Thoracic aorta (tissue), 2 donors: ENCODE data around the gene MLXIPL. TPM values are rescaled to one million over a fixed set of nuclear protein-coding genes. Genes with fewer than 3 reads are reported as not detected.

Experiments used
- ATAC-seq: fragments of 150-250 bp; one replicate; pipeline ENCODE4 v1.8.0; 2017; ENCODE audit warnings: low read depth; ENCODE audit not compliant: insufficient number of reproducible peaks, low FRiP score
- DNase-seq: peaks from one replicate; pipeline ENCODE4 v3.0.0-alpha.2; 2020; ENCODE audit warnings: low spot score
- H3K27ac ChIP-seq, 2 donors: fragments of 200-600 bp; sonication (generic); 1 replicate in 1 of 2; 2 replicates in 1 of 2; pipeline ENCODE4 v1.5.1; 2016; ENCODE audit warnings: mild to moderate bottlenecking in 2 of 2, moderate library complexity in 2 of 2
- H3K27me3 ChIP-seq: fragments of 200-600 bp; sonication (generic); replicated peaks from 2 replicates; pipeline ENCODE4 v1.6.0; 2016; ENCODE audit warnings: mild to moderate bottlenecking; ENCODE audit not compliant: insufficient read depth
- H3K36me3 ChIP-seq: fragments of 200-600 bp; sonication (generic); one replicate; pipeline ENCODE4 v1.5.1; 2016
- H3K4me1 ChIP-seq, 2 donors: fragments of 200-600 bp; sonication (generic); 1 replicate in 1 of 2; 2 replicates in 1 of 2; pipeline versions ENCODE4 v1.5.1 to v1.6.0; 2016; ENCODE audit warnings: low read depth in 2 of 2, mild to moderate bottlenecking in 1 of 2; ENCODE audit not compliant: control insufficient read depth in 1 of 2
- H3K4me3 ChIP-seq: fragments of 200-600 bp; sonication (generic); 2 replicates; pipeline ENCODE4 v1.5.1; 2016; ENCODE audit warnings: mild to moderate bottlenecking
- H3K9me3 ChIP-seq: fragments of 200-600 bp; sonication (generic); 2 replicates; pipeline ENCODE4 v1.5.1; 2016
- CTCF ChIP-seq: fragments of 200-600 bp; sonication (generic); IDR thresholded peaks from one replicate; pipeline ENCODE4 v1.5.1; 2019; ENCODE audit warnings: antibody characterized with exemption
- total RNA-seq, 2 donors: library from RNA; depleted of rRNA; stranded (reverse); fragments of >200 nt; gene quantifications; one replicate each; pipeline versions ENCODE4 v1.1.0 to v1.2.3, GENCODE V29; 2016

MLXIPL gene
- total RNA-seq, 2 donors from 2014 or later = 6.4 to 36.4 TPM

- Histone ChIP-seq H3K27me3 (peaks cover 2% of the 10 kb centered on the region), H3K9me3 (no peaks in the 10 kb centered on the region), H3K27ac (no peak overlapping the region), H3K36me3 (no peaks in the 10 kb centered on the region), H3K4me1 (peaks cover 0 to 9% of the 10 kb centered on the region in 2 donors), H3K4me3 (no peak overlapping the region)
- no peak for TF ChIP-seq CTCF
- DNase-seq = no peak
- ATAC-seq = no peak
These were observed 7.2 kb upstream of the MLXIPL start for GRCh38 chr7:73631558-73631957.

GRCh38 chr7:73628504-73628903 is 4.2 kb upstream of the MLXIPL start:
- Histone ChIP-seq H3K9me3 (no peaks in the 10 kb centered on the region), H3K27ac (no peak overlapping the region), H3K27me3 (peaks cover 10% of the 10 kb centered on the region), H3K4me3 (no peak overlapping the region), H3K36me3 (no peaks in the 10 kb centered on the region), H3K4me1 (peaks cover 7 to 8% of the 10 kb centered on the region in 2 donors)
- TF ChIP-seq CTCF = no peak
- ATAC-seq (no peak), DNase-seq (no peak)

GRCh38 chr7:73626814-73627213 is 2.5 kb upstream of the MLXIPL start:
- ATAC-seq (no peak), DNase-seq (no peak)
- Histone ChIP-seq H3K4me1 (peaks cover 13 to 18% of the 10 kb centered on the region in 2 donors), H3K36me3 (no peaks in the 10 kb centered on the region), H3K4me3 (no peak overlapping the region), H3K9me3 (no peaks in the 10 kb centered on the region), H3K27ac (no peak overlapping the region), H3K27me3 (peaks cover 15% of the 10 kb centered on the region)
- no peak for TF ChIP-seq CTCF

GRCh38 chr7:73625276-73625675 is 954 bp upstream of the MLXIPL start:
- Histone ChIP-seq H3K4me3 (no peak overlapping the region), H3K27me3 (peaks cover 15% of the 10 kb centered on the region), H3K36me3 (no peaks in the 10 kb centered on the region), H3K4me1 (peaks cover 13 to 18% of the 10 kb centered on the region in 2 donors), H3K9me3 (no peaks in the 10 kb centered on the region), H3K27ac (no peak overlapping the region)
- no peak for ATAC-seq
- DNase-seq = no peak
- TF ChIP-seq CTCF = no peak

- Histone ChIP-seq H3K36me3 (no peaks in the 10 kb centered on the region), H3K9me3 (no peaks in the 10 kb centered on the region), H3K4me3 (peak overlapping the region; percentile 70), H3K4me1 (peaks cover 13 to 18% of the 10 kb centered on the region in 2 donors), H3K27ac (no peak overlapping the region), H3K27me3 (peaks cover 15% of the 10 kb centered on the region)
- no peak for TF ChIP-seq CTCF
- no peak for DNase-seq
- ATAC-seq = no peak
These were observed 313 bp upstream of the MLXIPL start for GRCh38 chr7:73624669-73625001.
